Inflammatory macrophage treated with lipopolysaccharide for 1 hour (primary cell): Measurements from ENCODE around the gene IFNL3.
"Not testable (repeated sequence)": the region's sequence is repeated elsewhere in the genome, so short reads cannot be mapped to it uniquely, and the experiment has no call there.

Source experiments
- DNase-seq, 2 donors: peaks; one replicate each; pipeline ENCODE4 v3.0.0-alpha.2; 2020 to 2022

Gene IFNL3

DNA sequence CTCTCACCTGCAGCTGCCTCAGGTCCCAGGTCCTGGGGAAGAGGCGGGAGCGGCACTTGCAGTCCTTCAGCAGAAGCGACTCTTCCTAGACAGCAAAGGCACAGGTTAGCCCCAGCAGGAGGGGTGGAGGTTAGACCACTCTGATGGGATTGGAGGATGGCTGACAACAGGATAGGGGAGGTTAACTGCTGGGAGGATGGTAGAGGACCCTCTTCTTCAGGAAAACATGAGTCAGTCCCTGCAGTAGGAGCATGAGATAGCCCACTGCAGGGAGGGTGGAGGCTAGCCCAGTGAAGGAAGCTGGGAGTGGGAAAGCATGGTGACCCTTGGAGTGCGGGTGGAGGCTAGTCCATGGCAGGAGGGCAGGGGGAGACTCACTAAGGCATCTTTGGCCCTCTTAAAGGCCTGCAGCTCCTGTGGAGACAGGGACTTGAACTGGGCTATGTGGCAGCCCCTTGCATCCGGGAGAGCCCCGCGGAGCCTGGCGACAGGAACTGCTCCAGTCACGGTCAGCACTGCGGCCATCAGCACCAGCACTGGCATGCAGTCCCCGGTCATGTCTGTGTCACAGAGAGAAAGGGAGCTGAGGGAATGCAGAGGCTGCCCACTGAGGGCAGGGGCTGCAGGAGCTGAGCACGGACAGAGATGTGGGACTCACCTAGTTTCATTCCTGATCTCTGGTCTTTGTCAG, at the start of gene IFNL3:
Gene IFNL3, minus strand, starts transcription at position 597 of the 691 bp plus-strand sequence. Its CDS starts 39 bp downstream, at position 558.
- DNase-seq, result not testable (repeated sequence)

DNA sequence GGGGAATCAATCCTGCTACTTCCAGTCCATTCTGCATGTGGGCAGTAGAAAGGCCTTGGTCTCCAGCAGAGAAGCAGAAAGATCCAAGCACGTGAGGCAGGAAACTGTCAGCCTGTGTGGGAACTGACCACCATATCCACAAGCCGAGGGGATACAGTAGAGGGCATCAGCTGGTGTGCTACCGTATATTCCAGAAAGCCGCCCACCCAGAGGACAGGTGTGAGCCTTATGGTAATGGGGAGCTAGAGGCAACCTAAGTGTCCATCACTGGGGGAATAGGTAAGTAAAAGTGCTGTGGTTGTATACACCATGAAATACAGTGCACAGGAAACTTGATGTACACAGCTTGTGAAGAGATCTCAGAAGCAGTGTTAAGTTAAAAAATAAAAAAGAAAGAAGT, 48.6 kb upstream of the IFNL3 start:
- no peak for DNase-seq

DNA sequence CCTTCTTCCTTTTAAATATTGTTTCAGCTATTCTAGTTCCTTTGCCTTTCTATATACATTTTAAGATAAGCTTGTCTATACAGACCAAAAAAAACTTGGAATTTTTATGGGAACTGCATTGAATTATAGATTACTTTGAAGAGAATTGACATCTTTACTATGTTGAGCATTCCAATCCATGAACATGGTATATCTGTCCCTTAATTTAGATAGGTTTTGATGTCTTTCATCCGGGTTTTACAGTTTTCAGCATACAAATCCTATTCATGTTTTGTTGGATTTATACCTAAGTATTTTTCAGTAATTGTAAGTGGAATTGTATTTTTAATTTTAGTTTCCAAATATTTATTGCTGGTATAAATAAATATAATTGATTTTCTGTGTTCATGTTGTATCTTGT, 39.2 kb upstream of the IFNL3 start:
- no peak for DNase-seq

DNA sequence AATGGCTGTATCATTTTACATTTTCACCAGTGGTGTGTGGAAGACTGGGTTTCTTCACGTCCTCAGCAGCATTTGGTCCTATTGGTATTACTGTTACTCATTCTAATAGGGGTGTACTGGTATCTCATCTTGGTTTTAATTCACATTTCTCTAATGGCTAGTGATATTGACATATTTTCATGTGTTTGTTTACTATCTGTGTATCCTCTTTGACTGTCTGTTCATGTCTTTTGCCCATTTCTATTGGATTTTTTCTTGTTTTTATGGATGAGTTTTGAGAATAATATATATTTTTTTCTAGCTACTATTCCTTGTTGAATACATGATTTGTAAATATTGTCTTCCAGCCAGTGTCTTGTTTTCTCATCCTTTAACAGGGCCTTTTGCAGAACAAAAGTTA, 37.2 kb upstream of the IFNL3 start:
- DNase-seq, result no peak

DNA sequence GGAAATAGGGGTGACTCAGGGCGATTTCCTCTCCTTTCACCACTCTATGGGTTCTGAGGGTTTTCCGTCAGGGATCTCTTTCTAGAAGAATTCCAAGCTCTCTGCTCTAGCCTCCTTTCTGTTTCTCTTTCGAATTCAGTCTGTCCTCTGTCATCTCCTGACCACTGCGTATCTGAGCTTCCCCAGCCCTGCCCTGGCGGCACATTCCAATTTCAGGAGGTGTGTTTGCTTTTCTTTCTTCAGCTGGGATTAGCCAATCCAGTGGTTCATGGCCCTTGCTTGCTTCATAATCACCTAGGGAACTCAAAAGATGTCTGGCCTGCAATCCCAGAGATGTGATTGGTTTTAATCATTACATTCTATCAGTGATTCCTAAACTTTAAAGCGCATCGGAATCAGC, 32.8 kb upstream of the IFNL3 start:
- DNase-seq, result no peak

DNA sequence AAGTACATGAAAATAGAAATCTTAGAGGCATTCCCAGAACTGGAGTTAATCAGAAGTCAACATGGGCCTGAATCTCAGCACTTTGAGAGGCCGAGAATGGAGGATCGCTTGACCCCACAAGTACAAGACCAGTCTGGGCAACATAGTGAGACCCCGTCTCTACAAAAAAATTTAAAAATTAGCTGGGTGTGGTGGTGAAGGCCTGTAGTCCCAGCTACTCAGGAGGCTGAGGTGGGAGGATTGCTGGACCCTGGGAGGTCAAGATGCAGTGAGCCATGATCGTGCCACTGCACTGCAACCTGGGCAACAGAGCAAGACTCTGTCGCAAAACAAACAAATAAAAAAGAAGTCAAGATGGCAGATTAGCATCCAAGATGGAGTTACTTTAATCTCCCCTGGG, 31.9 kb upstream of the IFNL3 start:
- DNase-seq, result no peak

DNA sequence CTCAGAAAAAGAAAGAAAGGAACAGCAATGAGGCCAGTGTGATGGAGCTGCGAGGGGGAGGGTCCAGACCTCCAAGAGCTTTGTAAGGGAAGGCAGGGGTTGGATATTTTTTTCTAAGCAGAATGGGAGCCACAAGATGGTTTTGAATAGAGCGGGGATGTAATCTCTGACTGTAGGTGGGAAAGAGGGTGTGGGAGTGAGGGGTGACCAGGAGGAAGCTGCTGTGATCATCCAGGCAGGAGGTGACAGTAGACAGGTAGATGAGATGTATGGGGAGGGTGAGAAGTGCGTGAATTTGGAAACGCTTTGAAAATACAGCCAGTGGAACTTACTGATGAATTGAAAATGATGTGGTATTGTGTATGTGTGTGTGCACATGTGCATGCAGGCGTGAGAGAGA, 30.8 kb upstream of the IFNL3 start:
- DNase-seq, result no peak

DNA sequence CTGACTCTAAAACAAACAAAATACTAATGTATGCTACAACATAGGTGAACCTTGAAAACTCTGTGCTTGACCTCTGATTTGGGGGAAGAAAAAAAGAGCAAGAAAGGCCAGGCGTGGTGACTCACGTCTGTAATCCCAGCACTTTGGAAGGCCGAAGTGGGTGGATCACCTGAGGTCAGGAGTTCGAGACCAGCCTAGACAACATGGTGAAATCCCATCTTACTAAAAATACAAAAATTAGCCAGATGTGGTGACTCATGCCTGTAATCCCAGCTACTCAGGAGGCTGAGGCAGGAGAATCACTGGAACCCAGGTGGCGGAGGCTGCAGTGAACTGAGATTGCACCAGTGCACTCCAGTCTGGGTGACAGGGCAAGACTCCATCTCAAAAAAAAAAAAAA, 29.1 kb upstream of the IFNL3 start:
- not testable (repeated sequence) for DNase-seq

DNA sequence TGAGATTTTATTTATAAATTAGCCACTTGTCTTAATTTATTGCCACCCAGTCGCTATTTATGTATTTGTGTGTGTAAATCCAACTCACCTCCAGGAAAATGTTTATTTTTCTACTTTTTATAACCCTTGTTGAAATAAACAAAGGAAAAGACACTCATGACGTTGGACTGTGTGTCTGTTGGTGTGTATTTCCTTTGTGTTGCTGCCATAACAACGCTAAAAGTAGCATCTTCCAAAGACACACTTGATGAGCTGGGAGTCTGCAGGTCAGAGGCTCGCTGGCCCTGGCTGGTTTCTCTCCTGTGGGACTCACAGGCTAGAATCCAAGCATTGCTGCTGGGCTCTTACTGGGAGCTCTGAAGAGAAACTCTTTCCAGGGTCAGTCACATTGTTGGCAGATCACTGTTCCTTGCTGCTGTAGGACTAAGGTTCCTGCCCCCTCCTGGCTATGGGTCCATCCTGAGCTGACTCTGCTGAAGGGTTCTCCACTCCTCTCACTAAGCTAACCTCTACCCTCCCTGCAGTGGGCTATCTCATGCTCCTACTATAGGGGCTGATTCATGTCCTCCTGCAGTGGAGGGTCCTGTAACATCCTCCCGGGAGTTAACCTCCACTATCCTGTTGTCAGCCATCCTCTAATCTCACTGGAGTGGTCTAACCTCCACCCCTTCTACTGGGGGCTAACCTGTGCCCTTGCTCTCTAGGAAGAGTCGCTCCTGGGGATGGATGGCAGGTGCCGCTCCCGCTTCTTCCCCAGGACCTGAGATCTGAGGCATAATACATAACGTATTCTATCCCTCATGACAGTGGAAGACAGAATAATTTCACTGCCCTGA, 25.4 kb upstream of the IFNL3 start:
- no peak for DNase-seq

DNA sequence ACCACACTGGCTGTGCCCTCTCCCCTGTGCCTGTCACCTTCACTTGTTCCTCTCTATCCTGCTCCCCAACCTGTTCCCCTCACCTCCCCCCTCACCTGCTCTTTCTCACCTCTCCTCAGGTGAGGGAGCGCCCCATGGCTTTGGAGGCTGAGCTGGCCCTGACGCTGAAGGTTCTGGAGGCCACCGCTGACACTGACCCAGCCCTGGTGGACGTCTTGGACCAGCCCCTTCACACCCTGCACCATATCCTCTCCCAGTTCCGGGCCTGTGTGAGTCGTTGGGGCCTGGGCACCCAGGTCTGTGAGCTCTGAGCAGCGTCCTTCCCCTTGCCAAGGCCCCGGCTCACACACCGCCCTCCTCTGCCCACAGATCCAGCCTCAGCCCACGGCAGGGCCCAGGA, 24.6 kb upstream of the IFNL3 start:
- not testable (repeated sequence) for DNase-seq

DNA sequence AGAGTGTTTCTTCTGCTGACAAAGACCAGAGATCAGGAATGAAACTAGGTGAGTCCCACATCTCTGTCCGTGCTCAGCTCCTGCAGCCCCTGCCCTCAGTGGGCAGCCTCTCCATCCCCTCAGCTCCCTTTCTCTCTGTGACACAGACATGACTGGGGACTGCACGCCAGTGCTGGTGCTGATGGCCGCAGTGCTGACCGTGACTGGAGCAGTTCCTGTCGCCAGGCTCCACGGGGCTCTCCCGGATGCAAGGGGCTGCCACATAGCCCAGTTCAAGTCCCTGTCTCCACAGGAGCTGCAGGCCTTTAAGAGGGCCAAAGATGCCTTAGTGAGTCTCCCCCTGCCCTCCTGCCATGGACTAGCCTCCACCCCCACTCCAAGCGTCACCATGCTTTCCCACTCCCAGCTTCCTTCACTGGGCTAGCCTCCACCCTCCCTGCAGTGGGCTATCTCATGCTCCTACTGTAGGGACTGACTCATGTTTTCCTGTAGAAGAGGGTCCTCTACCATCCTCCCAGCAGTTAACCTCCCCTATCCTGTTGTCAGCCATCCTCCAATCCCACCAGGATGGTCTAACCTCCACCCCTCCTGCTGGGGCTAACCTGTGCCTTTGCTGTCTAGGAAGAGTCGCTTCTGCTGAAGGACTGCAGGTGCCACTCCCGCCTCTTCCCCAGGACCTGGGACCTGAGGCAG, 23.9 kb upstream of the IFNL3 start:
- not testable (repeated sequence) for DNase-seq

DNA sequence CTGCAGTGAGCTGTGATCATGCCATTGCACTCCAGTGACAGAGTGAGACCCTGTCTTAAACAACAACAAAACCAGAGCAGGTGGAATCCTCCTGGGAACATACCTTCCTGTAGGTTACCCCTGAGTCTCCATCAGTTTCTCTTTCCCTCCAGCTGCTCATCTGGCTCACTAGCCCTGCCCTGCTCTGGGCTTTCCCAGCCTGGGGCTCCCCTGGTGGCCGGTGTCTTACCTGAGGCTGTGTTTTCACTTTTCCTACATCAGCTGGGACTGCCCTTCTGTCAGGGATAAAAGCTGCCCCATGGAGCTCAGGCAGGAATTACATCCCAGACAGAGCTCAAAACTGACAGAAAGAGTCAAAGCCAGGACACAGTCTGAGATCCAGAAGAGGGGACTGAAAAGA, 23.3 kb upstream of the IFNL3 start, which contains the start of gene IFNL2:
Gene IFNL2, plus strand, starts transcription at position 312 of the 400 bp plus-strand sequence. CDS start 173 bp downstream, outside the sequence.
- not testable (repeated sequence) for DNase-seq

DNA sequence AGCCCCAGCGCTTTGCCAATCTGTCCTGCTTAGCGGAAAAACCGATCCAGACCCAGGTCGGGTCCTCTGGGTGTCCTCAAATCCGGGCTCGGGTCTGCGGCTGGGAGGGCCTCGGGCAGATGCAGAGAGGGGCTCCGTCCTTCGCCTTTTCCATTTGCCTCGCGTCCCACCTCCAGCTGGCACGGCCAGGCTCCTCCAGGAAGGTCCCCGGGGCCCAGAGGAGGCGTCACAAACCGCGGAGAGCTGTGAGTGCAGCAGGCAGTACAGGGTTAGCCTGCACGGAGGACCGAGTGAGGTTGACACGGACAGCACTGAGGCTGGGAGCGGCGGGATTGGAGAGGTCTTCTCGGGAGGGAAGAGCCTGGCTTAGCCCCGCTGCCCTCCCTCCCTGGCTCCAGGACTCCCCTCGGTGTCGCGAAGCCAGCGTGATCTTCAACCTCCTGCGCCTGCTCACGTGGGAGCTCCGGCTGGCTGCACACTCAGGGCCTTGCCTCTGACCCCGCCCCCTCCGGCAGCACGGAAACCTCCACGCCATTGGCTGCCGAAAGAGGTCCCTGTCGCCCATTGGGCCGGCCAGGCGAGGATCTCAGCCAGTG, 20.6 kb upstream of the IFNL3 start:
- DNase-seq, result no peak

DNA sequence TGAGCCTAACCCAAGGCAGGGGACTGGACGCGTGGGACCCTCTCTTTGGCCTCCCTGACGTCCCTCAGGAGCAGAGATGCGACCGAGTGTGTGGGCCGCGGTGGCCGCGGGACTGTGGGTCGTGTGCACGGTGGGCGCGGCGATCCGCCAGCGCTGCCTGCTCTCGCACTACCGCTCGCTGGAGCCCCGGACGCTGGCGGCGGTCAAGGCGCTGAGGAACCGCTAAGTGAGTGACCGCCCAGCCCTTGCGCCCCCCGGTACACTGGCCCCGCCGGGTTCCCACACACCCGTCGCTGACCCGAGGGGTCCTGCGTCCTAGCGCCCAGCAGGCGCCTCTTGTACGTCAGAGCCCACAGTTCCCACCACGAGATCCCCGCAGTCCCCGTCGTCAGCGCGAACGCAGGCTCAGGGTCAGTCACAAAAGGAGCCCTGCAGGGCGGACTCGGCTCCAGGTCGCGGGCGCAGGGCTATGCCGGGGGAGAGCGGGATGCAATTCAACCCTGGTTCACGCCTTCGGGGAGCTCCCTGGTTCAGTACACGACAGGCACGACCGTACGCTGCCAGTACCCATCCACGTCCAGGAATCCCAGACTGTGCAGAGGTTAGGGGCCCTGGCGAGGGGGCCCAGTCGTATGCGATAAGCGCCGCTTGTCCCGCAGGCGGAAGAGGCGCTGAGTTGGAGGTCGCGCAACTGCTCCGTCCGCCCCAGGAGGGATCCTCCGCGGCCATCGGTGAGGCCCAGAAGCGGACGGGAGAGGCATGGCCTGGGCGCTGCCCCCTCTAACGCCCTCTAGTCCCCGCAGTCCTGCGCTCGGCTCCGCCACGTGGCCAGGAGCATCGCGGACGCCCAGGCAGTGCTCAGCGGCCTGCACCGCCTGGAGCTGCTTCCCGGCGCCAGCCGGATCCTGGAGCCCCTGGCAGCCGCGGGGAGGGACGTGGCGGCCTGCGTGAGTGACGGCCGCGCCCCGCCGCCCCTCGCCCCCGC, 19.8 kb upstream of the IFNL3 start:
- no peak for DNase-seq

DNA sequence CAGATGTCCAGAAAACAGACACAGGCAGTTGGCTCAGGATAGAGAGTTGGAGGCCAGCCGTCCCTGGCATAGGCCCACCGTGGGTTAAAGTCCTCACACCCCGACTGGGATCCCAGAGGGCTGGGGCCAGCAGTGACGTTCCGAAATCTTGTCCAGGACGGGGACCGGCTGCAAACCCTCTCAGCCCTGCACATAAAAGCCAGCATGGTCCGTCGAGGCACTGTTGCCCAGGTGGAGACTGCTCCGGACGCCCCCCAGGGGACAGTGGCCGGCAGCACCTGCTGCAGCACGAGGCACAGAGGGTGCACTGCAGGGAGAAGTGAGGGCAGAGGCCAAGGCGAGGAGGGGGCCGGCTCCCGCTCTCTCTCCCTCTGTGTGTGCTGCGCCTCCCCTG, 19.1 kb upstream of the IFNL3 start:
- no peak for DNase-seq

DNA sequence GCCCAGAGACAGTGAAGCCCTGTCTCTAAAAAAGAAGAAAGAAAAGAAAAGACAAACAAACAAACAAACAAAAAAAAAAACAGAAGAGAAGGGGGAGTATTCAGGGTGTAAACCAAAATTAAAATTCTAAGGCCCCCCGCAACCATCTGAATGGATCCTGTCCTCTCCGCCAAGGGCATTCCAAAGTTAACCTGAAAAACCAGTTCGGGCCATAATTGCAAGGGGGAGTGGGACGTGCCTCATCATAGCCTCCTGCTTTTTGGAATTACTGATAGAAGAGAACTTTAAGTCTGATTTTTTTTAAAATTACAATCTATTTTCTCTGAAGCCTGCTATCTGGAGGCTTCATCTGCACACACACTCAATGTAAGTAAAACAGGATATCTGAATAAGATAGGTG, 17.7 kb upstream of the IFNL3 start:
- no peak for DNase-seq

DNA sequence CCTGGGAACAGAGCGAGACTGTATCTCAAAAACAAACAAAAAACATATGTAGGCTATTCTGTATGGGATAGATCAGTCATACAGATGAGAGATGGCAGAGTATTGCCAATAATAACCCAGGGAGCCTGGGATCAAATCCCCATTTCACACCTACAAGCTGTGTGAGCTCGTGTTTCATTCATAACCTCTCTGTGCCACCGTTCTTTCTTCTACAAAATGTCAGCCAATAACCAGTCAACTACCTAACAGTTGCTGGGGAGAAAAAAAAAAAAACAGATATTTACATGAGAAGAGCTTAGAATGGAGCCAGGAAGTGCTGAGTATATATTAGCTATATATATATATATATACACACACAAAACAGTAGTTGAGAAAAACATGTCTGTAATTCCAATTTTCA, 16.9 kb upstream of the IFNL3 start:
- no peak for DNase-seq

DNA sequence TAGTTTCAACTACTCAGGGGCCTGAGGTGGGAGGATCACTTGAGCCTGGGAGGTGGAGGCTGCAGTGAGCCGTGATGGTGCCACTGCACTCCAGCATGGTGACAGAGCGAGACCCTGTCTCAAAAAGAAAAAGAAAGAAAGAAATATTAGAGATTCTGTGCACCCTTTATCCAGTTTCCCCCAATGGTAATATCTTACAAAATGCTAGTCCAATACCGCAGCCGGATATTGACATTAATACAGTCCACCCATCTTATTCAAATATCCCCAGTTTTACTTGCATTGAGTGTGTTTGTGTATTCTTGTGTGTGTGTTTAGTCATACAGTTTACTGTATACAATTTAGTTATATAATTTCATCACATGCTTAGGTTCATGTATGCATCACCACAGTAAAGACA, 12.4 kb upstream of the IFNL3 start:
- DNase-seq, result no peak

DNA sequence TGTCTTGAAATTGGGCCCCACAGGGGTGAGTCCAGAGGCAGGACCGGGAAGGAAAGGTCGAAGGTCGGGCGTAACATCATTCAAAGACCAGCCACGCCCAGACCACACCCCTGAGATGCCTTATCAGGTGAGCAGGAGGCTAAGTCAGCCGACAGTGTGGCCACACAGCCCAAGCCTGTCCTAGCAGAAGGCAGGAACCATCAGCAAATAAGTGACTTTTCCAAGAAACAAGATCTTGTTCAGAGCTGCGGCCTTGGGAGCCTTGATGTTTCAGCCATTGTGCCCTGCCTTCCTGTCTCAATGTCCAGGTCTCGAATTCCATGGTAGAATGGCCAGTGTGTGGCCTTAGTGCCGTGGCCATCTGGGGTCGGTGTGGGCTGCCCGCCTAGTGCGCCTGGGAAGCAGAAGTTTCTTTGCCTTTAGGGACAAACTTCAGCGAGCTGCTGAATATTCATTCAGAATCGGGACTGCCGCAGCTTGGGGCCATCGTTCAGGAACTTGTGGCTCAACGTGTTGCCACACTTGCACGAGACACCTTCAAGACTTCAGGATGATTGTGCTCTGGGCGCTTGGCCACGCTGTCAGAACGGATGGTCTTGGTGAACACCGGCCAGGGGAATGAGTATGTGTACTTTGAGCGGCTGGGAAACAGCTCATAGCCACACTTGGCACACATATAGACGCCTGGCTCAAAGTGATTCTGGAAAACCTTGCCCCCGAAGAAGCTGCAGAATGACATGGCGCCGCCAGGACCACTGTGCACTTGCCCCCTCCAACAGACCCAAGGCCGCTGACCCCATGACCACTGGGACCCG, 9.9 kb upstream of the IFNL3 start:
- DNase-seq, result no peak

DNA sequence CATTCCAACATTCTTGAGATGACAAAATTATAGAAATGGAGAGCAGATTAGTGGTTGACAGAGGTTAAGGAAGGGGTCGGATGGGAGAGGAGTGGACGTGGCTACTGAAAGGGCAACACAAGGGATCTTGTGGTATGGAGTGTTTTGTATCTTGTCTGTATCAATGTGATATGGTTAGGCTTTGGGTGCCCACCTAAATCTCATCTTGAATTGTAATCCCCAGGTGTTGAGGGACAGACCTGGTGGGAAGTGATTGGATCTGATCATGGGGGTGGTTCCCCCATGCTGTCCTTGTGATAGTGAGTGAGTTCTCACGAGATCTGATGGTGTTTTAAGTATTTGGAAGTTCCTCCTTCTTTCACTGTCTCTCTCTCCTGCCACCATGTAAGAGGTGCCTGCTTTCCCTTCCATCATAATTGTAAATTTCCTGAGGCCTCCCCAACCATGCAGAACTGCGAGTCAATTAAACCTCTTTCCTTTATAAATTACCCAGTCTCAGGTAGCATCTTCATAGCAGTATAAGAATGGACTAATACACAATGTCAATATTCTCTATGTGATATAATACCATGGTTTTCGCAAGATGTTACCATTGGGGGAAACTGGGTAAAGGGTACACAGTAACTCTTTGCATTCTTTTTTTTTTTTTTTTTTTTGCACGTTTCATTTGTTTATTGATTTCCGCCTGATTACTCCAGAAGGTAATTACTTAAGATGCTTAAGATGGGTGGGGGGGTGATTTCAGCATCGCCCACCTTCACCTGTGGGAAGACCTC, 8.8 kb upstream of the IFNL3 start:
- DNase-seq, result no peak
